ENCODE data around the gene SFTPD.
"Not testable (repeated sequence)": the region's sequence is repeated elsewhere in the genome, so short reads cannot be mapped to it uniquely, and the experiment has no call there.

The SFTPD gene

GRCh38 chr10:79948976-79949722 is at the start of gene SFTPD:
Gene SFTPD (minus strand): TSS chr10:79949105. CDS start chr10:79946659, 2,446 bp downstream.
- no peak for DNase-seq

- no peak for DNase-seq
Observed at GRCh38 chr10:79995979-79996634, 47.2 kb upstream of the SFTPD start.

GRCh38 chr10:79994556-79994955 is 45.7 kb upstream of the SFTPD start:
- no peak for DNase-seq

GRCh38 chr10:79988199-79988598 is 39.3 kb upstream of the SFTPD start:
- DNase-seq: not testable (repeated sequence)

GRCh38 chr10:79986661-79987060 is 37.8 kb upstream of the SFTPD start:
- not testable (repeated sequence) for DNase-seq

GRCh38 chr10:79985481-79986072 is 36.7 kb upstream of the SFTPD start:
- DNase-seq: no peak

GRCh38 chr10:79984851-79985250 is 35.9 kb upstream of the SFTPD start:
- DNase-seq: no peak

GRCh38 chr10:79983286-79983909 is 34.5 kb upstream of the SFTPD start:
- no peak for DNase-seq

- DNase-seq: no peak
Observed at GRCh38 chr10:79982861-79983260, 34.0 kb upstream of the SFTPD start.

GRCh38 chr10:79982362-79982800 is 33.5 kb upstream of the SFTPD start:
- DNase-seq: no peak

- DNase-seq: peak; percentile 23
Observed at GRCh38 chr10:79981450-79982361, 32.8 kb upstream of the SFTPD start.

GRCh38 chr10:79980711-79981110 is 31.8 kb upstream of the SFTPD start:
- DNase-seq: no peak

GRCh38 chr10:79979976-79980687 is 31.2 kb upstream of the SFTPD start:
- no peak for DNase-seq

GRCh38 chr10:79979310-79979975 is 30.5 kb upstream of the SFTPD start:
- DNase-seq: no peak

GRCh38 chr10:79976999-79977398 is 28.1 kb upstream of the SFTPD start:
- DNase-seq: no peak

- DNase-seq: no peak
Observed at GRCh38 chr10:79970062-79970461, 21.2 kb upstream of the SFTPD start.

- no peak for DNase-seq
Observed at GRCh38 chr10:79947787-79948424, 999 bp downstream of the SFTPD start.

GRCh38 chr10:79947083-79947415 is 1.9 kb downstream of the SFTPD start:
- no peak for DNase-seq

- no peak for DNase-seq
Observed at GRCh38 chr10:79946271-79947082, 2.4 kb downstream of the SFTPD start.
